HEK293 (cell line): ENCODE data around the gene IGFL2.

ENCODE experiments used
- CTCF ChIA-PET: fragments of 350-600 bp; formaldehyde crosslinking; extraction: SDS; loops from one replicate; lab custom pipeline; 2021; ENCODE audit warnings: antibody characterized with exemption; lab: Yijun Ruan, JAX
- POLR2A ChIA-PET: fragments of 300-600 bp; formaldehyde crosslinking; extraction: SDS; loops from one replicate; lab custom pipeline; 2020; ENCODE audit warnings: antibody characterized with exemption, inconsistent platforms; lab: Yijun Ruan, JAX
- H3K27ac ChIP-seq: fragments of 200-500 bp; sonication (Bioruptor generic); 2 replicates; pipeline ENCODE4 v1.5.1; 2014; ENCODE audit warnings: low read depth, low read length, control low read depth, inconsistent platforms; ENCODE audit errors: extremely low read depth
- H3K36me3 ChIP-seq, 2 experiments: fragments of 200-500 bp in 1 of 2; sonication (Bioruptor generic) in 1 of 2; 1 replicate in 1 of 2; 2 replicates in 1 of 2; pipeline ENCODE4 v1.5.1; 2014 to 2017; ENCODE audit warnings: inconsistent platforms in 2 of 2, low read length in 2 of 2; ENCODE audit not compliant: control insufficient read depth in 2 of 2, insufficient read depth in 1 of 2
- H3K4me1 ChIP-seq: fragments of 200-500 bp; sonication (Bioruptor generic); 2 replicates; pipeline ENCODE4 v1.5.1; 2014; ENCODE audit warnings: mild to moderate bottlenecking, low read length, inconsistent platforms; ENCODE audit not compliant: control insufficient read depth, insufficient read depth
- H3K4me3 ChIP-seq: 2 replicates; pipeline ENCODE4 v1.5.1; 2011; ENCODE audit warnings: low read depth, mild to moderate bottlenecking, control low read depth, low read length, moderate library complexity
- H3K9me3 ChIP-seq: fragments of 200-500 bp; sonication (Bioruptor generic); 2 replicates; pipeline ENCODE4 v1.5.1; 2014; ENCODE audit warnings: low read depth, low read length, inconsistent platforms; ENCODE audit not compliant: control insufficient read depth, insufficient read depth
- BCL11A ChIP-seq: fragments of 450-650 bp; formaldehyde crosslinking; IDR thresholded peaks from 2 replicates; pipeline ENCODE4 v1.5.1; 2016; ENCODE audit warnings: low read depth, missing biosample characterization, missing genetic modification characterization
- BCL6B ChIP-seq: fragments of 450-650 bp; formaldehyde crosslinking; IDR thresholded peaks from 2 replicates; pipeline ENCODE4 v1.5.1; 2017; ENCODE audit warnings: missing biosample characterization, missing genetic modification characterization
- IKZF3 ChIP-seq: fragments of 450-650 bp; IDR thresholded peaks from 2 replicates; pipeline ENCODE4 v1.5.0; 2018; ENCODE audit warnings: missing biosample characterization, mild to moderate bottlenecking, missing genetic modification characterization, moderate library complexity
- INSM2 ChIP-seq: fragments of 450-650 bp; formaldehyde crosslinking; IDR thresholded peaks from 2 replicates; pipeline ENCODE4 v1.5.1; 2016; ENCODE audit warnings: missing biosample characterization, missing genetic modification characterization
- SALL2 ChIP-seq: fragments of 450-650 bp; formaldehyde crosslinking; IDR thresholded peaks from 2 replicates; pipeline ENCODE4 v1.5.0; 2017; ENCODE audit warnings: missing biosample characterization, mild to moderate bottlenecking, missing genetic modification characterization, borderline replicate concordance
- SCRT2 ChIP-seq: fragments of 450-650 bp; formaldehyde crosslinking; IDR thresholded peaks from 2 replicates; pipeline ENCODE4 v1.5.1; 2016; ENCODE audit warnings: missing biosample characterization, missing genetic modification characterization
- ZBTB11 ChIP-seq: fragments of 450-650 bp; formaldehyde crosslinking; conservative IDR thresholded peaks from 2 replicates; pipeline ENCODE4 v1.5.1; 2016; ENCODE audit warnings: low read depth, missing biosample characterization, missing genetic modification characterization
- ZBTB44 ChIP-seq: fragments of 450-650 bp; IDR thresholded peaks from 2 replicates; pipeline ENCODE4 v1.5.1; 2018; ENCODE audit warnings: missing biosample characterization, mild to moderate bottlenecking, missing genetic modification characterization
- ZNF138 ChIP-seq: fragments of 450-650 bp; formaldehyde crosslinking; IDR thresholded peaks from 2 replicates; pipeline ENCODE4 v1.5.1; 2016; ENCODE audit warnings: missing biosample characterization, missing genetic modification characterization, borderline replicate concordance
- ZNF2 ChIP-seq: fragments of 450-650 bp; formaldehyde crosslinking; IDR thresholded peaks from 2 replicates; pipeline ENCODE4 v1.5.1; 2016; ENCODE audit warnings: missing biosample characterization, missing genetic modification characterization
- ZNF280C ChIP-seq: fragments of 450-650 bp; formaldehyde crosslinking; IDR thresholded peaks from 2 replicates; pipeline ENCODE4 v1.5.1; 2016; ENCODE audit warnings: missing biosample characterization, missing genetic modification characterization
- ZNF391 ChIP-seq: fragments of 450-650 bp; formaldehyde crosslinking; IDR thresholded peaks from 2 replicates; pipeline ENCODE4 v1.5.1; 2016; ENCODE audit warnings: low read depth, missing biosample characterization, missing genetic modification characterization, borderline replicate concordance
- ZNF404 ChIP-seq: fragments of 450-650 bp; formaldehyde crosslinking; IDR thresholded peaks from 2 replicates; pipeline ENCODE4 v1.5.1; 2017; ENCODE audit warnings: missing biosample characterization, missing genetic modification characterization
- ZNF530 ChIP-seq: fragments of 450-650 bp; formaldehyde crosslinking; IDR thresholded peaks from 2 replicates; pipeline ENCODE4 v1.5.1; 2016; ENCODE audit warnings: low read depth, missing biosample characterization, missing genetic modification characterization
- ZNF555 ChIP-seq: fragments of 450-650 bp; formaldehyde crosslinking; conservative IDR thresholded peaks from 2 replicates; pipeline ENCODE4 v1.5.1; 2017; ENCODE audit warnings: missing biosample characterization, mild to moderate bottlenecking, missing genetic modification characterization, inconsistent platforms
- ZNF558 ChIP-seq: fragments of 450-650 bp; formaldehyde crosslinking; IDR thresholded peaks from 2 replicates; pipeline ENCODE4 v1.5.1; 2016; ENCODE audit warnings: missing biosample characterization, missing genetic modification characterization
- ZNF600 ChIP-seq: fragments of 450-650 bp; formaldehyde crosslinking; IDR thresholded peaks from 2 replicates; pipeline ENCODE4 v1.5.1; 2016; ENCODE audit warnings: missing biosample characterization, missing genetic modification characterization
- ZNF626 ChIP-seq: fragments of 450-650 bp; sonication (Bioruptor Pico); formaldehyde crosslinking; IDR thresholded peaks from 2 replicates; pipeline ENCODE4 v1.5.1; 2018; ENCODE audit warnings: missing biosample characterization, missing genetic modification characterization, inconsistent platforms
- ZNF658 ChIP-seq: fragments of 450-650 bp; formaldehyde crosslinking; IDR thresholded peaks from 2 replicates; pipeline ENCODE4; 2016; ENCODE audit warnings: missing biosample characterization, missing genetic modification characterization
- ZNF677 ChIP-seq: fragments of 450-650 bp; IDR thresholded peaks from 2 replicates; pipeline ENCODE4 v1.5.0; 2018; ENCODE audit warnings: missing biosample characterization, mild to moderate bottlenecking, missing genetic modification characterization, moderate library complexity
- ZNF776 ChIP-seq: fragments of 450-650 bp; formaldehyde crosslinking; IDR thresholded peaks from 2 replicates; pipeline ENCODE4 v1.5.0; 2017; ENCODE audit warnings: missing biosample characterization, missing genetic modification characterization, borderline replicate concordance
- ZNF785 ChIP-seq: fragments of 450-650 bp; formaldehyde crosslinking; IDR thresholded peaks from 2 replicates; pipeline ENCODE4 v1.5.1; 2016; ENCODE audit warnings: missing biosample characterization, missing genetic modification characterization
- ZNF843 ChIP-seq: fragments of 450-650 bp; formaldehyde crosslinking; IDR thresholded peaks from 2 replicates; pipeline ENCODE4 v1.5.1; 2016; ENCODE audit warnings: missing biosample characterization, missing genetic modification characterization
- ZSCAN23 ChIP-seq: fragments of 450-650 bp; formaldehyde crosslinking; IDR thresholded peaks from 2 replicates; pipeline ENCODE4 v1.5.1; 2016; ENCODE audit warnings: missing biosample characterization, missing genetic modification characterization

The IGFL2 gene

GRCh38 chr19:46147166-46147740 is 785 bp upstream of the IGFL2 start:
- Histone ChIP-seq H3K4me1 (peaks cover 17% of the 10 kb centered on the region), H3K27ac (0 out of 2 replicates have a peak overlapping the region, but pooled peaks have one; percentile 16), H3K36me3 (no peaks in the 10 kb centered on the region), H3K4me3 (no peak overlapping the region), H3K9me3 (no peaks in the 10 kb centered on the region)
- POLR2A ChIA-PET = interaction anchor here (0.6 to 0.7 kb wide), 2 partner anchors 8 to 264 kb away, joined by 3 read pairs; no protein-coding TSS in a partner anchor
- CTCF ChIA-PET = interaction anchor here (0.7 to 1.3 kb wide), 4 partner anchors 42 to 135 kb away, joined by 3 to 4 read pairs (median 3); no protein-coding TSS in a partner anchor
- TF ChIP-seq ZNF2 (no peak), ZNF658 (tag by site-specific recombination) (no peak), ZNF555 (tag by site-specific recombination) (no peak), IKZF3 (tag by site-specific recombination) (no peak), ZBTB44 (0 out of 2 replicates have a peak, but pooled peaks have one; percentile 41), ZNF558 (tag by site-specific recombination) (no peak), ZSCAN23 (tag by site-specific recombination) (no peak), ZBTB11 (tag by site-specific recombination) (no peak), ZNF677 (peak; percentile 97)

GRCh38 chr19:46150606-46151005 is 2.6 kb downstream of the IGFL2 start:
- Histone ChIP-seq H3K27ac (no peak overlapping the region), H3K4me1 (peaks cover 17% of the 10 kb centered on the region), H3K9me3 (no peaks in the 10 kb centered on the region), H3K4me3 (no peak overlapping the region), H3K36me3 (no peaks in the 10 kb centered on the region)
- ChIA-PET POLR2A (no interaction called here), CTCF (interaction anchor here (1.2 kb wide), 1 partner anchor 115 kb away, joined by 3 read pairs; no protein-coding TSS in a partner anchor)
- TF ChIP-seq ZNF138 (tag by site-specific recombination) = no peak
- no peak for TF ChIP-seq ZNF404 (tag by site-specific recombination)
- no peak for TF ChIP-seq BCL11A
- TF ChIP-seq ZNF785 = no peak
- TF ChIP-seq SALL2 (tag by site-specific recombination) = no peak
- TF ChIP-seq ZNF530 (tag by site-specific recombination) = no peak
- TF ChIP-seq ZNF843 (tag by site-specific recombination) = no peak
- no peak for TF ChIP-seq BCL6B (tag by site-specific recombination)
- no peak for TF ChIP-seq INSM2
- TF ChIP-seq ZNF280C (tag by site-specific recombination) = no peak
- TF ChIP-seq ZNF776 (tag by site-specific recombination) = no peak
- no peak for TF ChIP-seq SCRT2 (tag by site-specific recombination)
- TF ChIP-seq ZNF600 = no peak
- no peak for TF ChIP-seq ZNF626 (tag by site-specific recombination)
- TF ChIP-seq ZNF391 (tag by site-specific recombination) = no peak
